SK-N-SH treated with all-trans-retinoic acid at 6 μM for 48 hours (cell line): ENCODE data around the gene PRR29.

ENCODE experiments used
- CREB5 ChIP-seq: fragments of 250-450 bp; sonication (Bioruptor Pico); IDR thresholded peaks from 2 replicates; pipeline ENCODE4 v1.5.1; 2020; ENCODE audit warnings: low read depth, mild to moderate bottlenecking, moderate library complexity
- CSDC2 ChIP-seq: fragments of 250-450 bp; sonication (Bioruptor Pico); IDR thresholded peaks from 2 replicates; pipeline ENCODE4 v1.5.0; 2020; ENCODE audit warnings: mild to moderate bottlenecking, moderate library complexity
- CSRNP3 ChIP-seq: fragments of 250-450 bp; sonication (Bioruptor Pico); IDR thresholded peaks from 2 replicates; pipeline ENCODE4 v1.5.1; 2021; ENCODE audit warnings: mild to moderate bottlenecking, moderate library complexity
- OSR1 ChIP-seq: fragments of 250-450 bp; sonication (Bioruptor Pico); IDR thresholded peaks from 2 replicates; pipeline ENCODE4 v1.8.0; 2022; ENCODE audit warnings: moderate library complexity, mild to moderate bottlenecking, inconsistent platforms
- PPARA ChIP-seq: fragments of 250-450 bp; sonication (Bioruptor Pico); IDR thresholded peaks from 2 replicates; pipeline ENCODE4 v1.5.0; 2020; ENCODE audit warnings: mild to moderate bottlenecking, borderline replicate concordance
- RARB ChIP-seq: fragments of 250-450 bp; sonication (Bioruptor Pico); IDR thresholded peaks from 2 replicates; pipeline ENCODE4 v1.8.0; 2021; ENCODE audit warnings: mild to moderate bottlenecking, moderate library complexity
- ZC3H10 ChIP-seq: fragments of 250-450 bp; sonication (Bioruptor Pico); IDR thresholded peaks from 2 replicates; pipeline ENCODE4 v1.5.1; 2021; ENCODE audit warnings: mild to moderate bottlenecking, moderate library complexity
- ZFP3 ChIP-seq: fragments of 250-450 bp; sonication (Bioruptor Pico); IDR thresholded peaks from 2 replicates; pipeline ENCODE4 v1.5.0; 2020; ENCODE audit warnings: mild to moderate bottlenecking, moderate library complexity
- ZNF565 ChIP-seq: fragments of 450-650 bp; formaldehyde crosslinking; conservative IDR thresholded peaks from 2 replicates; pipeline ENCODE4 v1.5.0; 2020; ENCODE audit warnings: low read depth, mild to moderate bottlenecking, moderate library complexity
- ZNF70 ChIP-seq: fragments of 450-650 bp; formaldehyde crosslinking; IDR thresholded peaks from 2 replicates; pipeline ENCODE4 v1.5.0; 2020; ENCODE audit warnings: mild to moderate bottlenecking, moderate library complexity
- ZNF8 ChIP-seq: fragments of 450-650 bp; formaldehyde crosslinking; IDR thresholded peaks from 2 replicates; pipeline ENCODE4 v1.5.0; 2020; ENCODE audit warnings: mild to moderate bottlenecking, moderate library complexity
- TF ChIP-seq, protein P1 (sequence below): fragments of 250-450 bp; sonication (Bioruptor Pico); IDR thresholded peaks from 2 replicates; pipeline ENCODE4 v1.8.0; 2020; ENCODE audit warnings: mild to moderate bottlenecking, moderate library complexity, borderline replicate concordance
- TF ChIP-seq, protein P2 (sequence below): fragments of 250-450 bp; sonication (Bioruptor Pico); IDR thresholded peaks from 2 replicates; pipeline ENCODE4 v1.5.0; 2020; ENCODE audit warnings: mild to moderate bottlenecking, moderate library complexity

DNA sequence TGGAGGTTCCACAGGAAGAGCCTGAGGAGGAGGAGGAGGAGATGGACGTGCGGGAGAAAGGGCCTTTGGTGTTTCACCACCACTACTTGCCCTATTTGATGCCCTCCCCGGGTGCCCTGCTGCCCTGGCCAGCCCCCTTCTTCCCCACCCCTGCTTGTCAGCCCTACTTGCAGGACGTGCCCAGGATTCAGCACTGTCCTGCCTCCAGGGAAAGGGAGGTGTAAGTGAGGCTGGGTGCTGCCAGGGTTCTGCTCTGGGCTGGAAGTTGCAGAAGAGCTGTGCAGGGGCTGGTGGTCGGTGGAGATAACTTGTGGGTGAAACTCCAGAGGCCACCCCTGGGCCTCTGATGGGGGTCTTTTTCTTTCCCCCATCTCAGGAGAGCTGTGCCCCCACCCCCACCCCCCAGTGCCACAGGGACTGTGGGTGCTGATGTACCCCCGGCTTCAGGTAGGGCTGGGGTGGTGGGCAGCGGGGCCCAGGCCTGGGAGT, 3.0 kb downstream of the PRR29 start:
- TF ChIP-seq OSR1 (no peak), ZC3H10 (CRISPR knock-in tag) (no peak), ZNF70 (CRISPR knock-in tag) (no peak), ZNF8 (CRISPR knock-in tag) (no peak), ZFP3 (CRISPR knock-in tag) (no peak), PPARA (CRISPR knock-in tag) (no peak), CSRNP3 (no peak), ZNF565 (no peak), RARB (CRISPR knock-in tag) (no peak), CSDC2 (CRISPR knock-in tag) (no peak), CREB5 (CRISPR knock-in tag) (no peak)
- TF ChIP-seq, protein P1, sequence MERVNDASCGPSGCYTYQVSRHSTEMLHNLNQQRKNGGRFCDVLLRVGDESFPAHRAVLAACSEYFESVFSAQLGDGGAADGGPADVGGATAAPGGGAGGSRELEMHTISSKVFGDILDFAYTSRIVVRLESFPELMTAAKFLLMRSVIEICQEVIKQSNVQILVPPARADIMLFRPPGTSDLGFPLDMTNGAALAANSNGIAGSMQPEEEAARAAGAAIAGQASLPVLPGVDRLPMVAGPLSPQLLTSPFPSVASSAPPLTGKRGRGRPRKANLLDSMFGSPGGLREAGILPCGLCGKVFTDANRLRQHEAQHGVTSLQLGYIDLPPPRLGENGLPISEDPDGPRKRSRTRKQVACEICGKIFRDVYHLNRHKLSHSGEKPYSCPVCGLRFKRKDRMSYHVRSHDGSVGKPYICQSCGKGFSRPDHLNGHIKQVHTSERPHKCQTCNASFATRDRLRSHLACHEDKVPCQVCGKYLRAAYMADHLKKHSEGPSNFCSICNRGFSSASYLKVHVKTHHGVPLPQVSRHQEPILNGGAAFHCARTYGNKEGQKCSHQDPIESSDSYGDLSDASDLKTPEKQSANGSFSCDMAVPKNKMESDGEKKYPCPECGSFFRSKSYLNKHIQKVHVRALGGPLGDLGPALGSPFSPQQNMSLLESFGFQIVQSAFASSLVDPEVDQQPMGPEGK = no peak
- TF ChIP-seq, protein P2, sequence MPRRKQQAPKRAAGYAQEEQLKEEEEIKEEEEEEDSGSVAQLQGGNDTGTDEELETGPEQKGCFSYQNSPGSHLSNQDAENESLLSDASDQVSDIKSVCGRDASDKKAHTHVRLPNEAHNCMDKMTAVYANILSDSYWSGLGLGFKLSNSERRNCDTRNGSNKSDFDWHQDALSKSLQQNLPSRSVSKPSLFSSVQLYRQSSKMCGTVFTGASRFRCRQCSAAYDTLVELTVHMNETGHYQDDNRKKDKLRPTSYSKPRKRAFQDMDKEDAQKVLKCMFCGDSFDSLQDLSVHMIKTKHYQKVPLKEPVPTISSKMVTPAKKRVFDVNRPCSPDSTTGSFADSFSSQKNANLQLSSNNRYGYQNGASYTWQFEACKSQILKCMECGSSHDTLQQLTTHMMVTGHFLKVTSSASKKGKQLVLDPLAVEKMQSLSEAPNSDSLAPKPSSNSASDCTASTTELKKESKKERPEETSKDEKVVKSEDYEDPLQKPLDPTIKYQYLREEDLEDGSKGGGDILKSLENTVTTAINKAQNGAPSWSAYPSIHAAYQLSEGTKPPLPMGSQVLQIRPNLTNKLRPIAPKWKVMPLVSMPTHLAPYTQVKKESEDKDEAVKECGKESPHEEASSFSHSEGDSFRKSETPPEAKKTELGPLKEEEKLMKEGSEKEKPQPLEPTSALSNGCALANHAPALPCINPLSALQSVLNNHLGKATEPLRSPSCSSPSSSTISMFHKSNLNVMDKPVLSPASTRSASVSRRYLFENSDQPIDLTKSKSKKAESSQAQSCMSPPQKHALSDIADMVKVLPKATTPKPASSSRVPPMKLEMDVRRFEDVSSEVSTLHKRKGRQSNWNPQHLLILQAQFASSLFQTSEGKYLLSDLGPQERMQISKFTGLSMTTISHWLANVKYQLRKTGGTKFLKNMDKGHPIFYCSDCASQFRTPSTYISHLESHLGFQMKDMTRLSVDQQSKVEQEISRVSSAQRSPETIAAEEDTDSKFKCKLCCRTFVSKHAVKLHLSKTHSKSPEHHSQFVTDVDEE (CRISPR knock-in tag) = no peak
